ENCODE data around the gene BIVM.

The BIVM gene

DNA sequence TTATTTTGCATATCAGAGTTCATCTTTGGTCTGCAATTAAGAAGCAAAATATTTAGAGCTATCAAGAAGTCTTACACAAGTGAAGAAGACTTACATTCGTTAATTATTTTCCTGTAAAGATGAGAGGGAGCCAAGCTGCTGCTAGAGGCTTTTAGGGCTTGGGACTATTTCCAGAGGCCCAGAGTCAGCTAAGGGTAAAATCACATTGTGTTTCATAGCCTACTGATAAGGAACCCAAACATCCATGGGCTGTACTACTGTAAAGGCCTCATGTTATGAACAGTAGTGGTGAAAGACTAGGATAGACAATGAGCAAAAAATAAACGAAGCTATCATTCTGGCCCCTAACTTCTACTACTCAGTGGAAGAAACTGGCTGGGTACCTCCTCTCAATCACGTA is 14.4 kb upstream of the BIVM start:
- no peak for DNase-seq (ENCODE audit: low read depth, low spot score)

- no peak for DNase-seq (ENCODE audit: low read depth, low spot score)
Measured at GRCh38 chr13:102788683-102789082, 10.2 kb upstream of the BIVM start.

GRCh38 chr13:102792396-102792795 is 6.5 kb upstream of the BIVM start:
- no peak for DNase-seq (ENCODE audit: low read depth, low spot score)

DNA sequence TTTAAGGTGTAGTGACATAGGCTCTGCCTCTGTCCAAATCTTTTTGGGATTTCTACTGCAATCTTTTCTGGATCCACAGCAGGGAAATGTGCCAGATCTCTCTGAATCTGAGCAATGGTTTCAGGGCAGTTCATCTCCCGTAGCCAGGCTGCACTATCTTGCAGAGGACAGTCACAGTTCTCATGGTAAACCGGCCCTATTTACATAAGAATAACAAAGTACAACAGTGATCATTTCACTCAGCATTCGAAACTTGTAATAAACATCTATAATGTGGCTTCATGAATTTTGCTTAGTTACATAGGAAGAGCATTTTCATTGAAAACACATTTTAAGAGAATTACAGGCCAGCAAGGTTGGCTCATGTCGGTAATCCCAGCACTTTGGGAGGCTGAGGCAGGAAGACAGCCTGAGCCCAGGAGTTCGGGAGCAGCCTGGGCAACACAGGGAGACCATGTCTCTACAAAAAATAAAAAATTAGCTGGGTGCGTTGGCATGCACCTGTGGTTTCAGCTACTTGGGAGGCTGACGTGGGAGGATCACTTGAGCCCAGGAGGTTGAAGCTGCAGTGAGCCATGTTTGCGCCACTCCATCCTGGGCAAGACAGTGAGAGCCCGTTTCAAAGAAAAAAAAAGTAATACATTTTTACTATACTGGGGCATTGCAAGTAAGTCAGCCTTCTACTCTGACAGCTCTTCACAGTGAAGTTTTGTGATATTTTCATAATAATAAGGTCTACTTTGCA is 5.1 kb upstream of the BIVM start:
- DNase-seq (ENCODE audit: low read depth, low spot score): no peak

DNA sequence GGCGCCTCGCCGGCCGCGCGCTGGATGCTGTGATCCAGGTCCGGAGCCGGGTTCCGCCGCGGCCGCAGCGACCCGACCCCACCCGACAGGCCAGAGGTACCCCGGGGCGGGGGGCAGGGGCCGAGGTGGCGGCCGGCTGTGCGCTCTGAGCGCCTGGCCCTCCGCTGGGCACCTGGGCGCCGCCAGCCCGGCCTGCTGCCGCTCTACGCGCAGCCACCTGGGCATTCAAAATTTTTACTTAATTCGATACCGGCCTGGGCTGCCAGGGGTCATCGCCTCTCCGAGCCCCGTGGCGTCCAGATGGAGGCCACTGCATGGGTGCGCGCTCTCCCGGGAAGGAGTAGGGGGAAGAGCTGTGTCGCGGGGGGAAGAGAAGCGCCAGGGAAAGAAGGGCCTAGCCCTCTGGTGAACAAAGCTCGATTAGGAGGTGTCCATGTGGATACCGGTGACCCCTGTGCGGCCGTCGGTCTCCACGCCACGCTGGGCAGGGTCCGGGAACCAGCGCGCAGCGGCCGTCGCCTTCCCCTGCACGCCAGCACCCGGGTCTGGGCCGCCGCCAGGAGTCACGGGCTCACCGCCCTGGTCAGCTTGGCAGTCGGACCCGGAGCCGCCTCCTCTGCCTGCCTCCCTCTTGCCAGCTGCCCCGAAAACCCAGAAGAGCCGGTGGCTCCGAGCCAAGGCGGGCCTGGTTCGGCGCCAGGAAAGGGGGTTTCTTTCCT is 666 bp downstream of the BIVM start:
- DNase-seq (ENCODE audit: low read depth, low spot score): no peak

DNA sequence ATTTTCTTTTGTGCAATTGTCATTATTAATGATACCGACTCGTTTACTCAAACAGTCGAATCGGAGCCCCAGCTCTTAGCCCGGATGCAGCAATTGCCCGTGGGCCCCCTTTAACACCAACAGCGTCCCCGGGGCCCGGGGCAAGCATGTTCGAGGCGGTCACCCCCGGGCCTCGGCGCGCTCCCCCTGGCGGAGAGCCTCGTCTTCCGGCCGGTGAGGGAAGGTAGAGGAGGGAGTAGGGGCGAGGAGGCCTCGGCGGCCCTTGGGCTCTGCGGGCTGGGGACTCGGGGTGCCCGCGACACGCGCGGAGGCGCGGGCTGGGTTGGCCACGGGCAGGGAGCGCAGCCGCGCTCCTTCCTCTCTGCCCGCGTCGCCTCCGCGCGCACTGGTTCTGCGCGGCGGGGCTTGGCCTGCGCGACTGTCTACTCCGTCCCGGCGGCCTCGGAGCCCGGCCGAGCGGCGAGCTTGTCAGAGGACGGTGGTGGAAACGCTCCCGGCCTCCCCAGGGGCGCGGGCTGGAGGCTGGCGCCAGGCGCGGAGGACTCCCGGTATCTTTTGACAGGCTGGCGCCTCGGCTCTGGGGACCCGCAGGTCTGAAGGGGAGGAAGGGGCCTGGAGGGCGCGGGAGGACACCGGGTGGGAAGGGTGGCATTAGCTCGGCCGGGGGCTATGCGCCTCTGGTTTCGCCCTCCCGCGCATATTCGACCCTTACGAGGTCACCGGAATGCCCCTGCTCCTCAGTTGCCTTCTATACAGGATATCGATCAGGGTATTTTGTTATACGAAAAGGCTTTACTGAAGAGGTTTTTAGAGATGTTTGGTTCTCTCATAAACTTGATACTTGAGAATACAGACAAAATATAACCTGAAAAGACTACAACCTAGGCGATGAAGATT is 1.5 kb downstream of the BIVM start:
- peak; percentile 84 for DNase-seq (ENCODE audit: low read depth, low spot score)

GRCh38 chr13:102805680-102806079 is 6.8 kb downstream of the BIVM start:
- DNase-seq (ENCODE audit: low read depth, low spot score): no peak

DNA sequence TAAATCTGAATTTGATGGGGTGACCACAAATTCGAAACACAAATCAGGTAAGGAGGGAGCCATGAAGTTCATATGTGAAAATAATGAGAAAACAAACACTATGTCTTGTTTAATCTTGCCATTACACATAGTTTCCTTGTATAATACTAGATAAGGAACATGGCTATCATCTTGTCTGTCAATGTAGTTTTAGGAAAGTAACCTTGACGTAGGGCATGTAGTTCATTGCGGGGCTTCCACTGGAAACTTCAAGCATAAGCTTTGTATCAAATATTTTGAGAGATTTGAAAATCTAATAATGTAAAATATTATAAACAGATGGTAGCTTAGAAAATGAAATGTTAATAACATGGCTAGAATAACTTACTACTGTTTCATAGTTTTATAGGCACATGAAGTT is 8.8 kb downstream of the BIVM start:
- DNase-seq (ENCODE audit: low read depth, low spot score): no peak

GRCh38 chr13:102812611-102813287 is 13.8 kb downstream of the BIVM start:
- peak; percentile 14 for DNase-seq (ENCODE audit: low read depth, low spot score)

DNA sequence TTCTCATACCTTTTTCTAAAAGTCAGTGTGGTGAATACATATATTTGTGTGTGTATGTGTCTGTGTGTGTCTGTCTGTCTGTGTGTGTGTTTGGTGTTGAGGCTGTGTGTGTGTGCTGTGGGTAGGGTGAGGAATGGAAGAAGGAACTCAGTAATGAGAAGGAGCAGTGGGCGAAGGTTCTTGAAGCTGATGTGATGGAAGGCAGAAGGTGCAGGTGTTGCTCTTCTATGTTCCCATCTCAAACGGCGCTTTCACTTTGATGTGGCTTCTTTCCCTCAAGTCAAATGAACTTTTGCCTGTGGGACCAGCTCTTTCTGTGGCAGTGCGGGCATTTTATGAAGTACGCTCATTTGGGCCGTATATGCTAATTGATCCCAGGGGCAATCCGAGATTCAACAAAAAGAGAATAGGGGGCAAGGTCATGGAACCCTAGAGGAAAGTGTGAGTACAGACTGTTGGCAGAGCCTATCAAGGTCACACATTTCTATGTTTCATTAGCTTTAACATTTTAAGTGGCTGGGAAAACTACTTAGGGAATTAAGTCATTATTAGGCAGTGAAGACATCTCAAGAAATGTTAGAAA is 15.2 kb downstream of the BIVM start:
- DNase-seq (ENCODE audit: low read depth, low spot score): no peak

GRCh38 chr13:102814793-102815192 is 15.9 kb downstream of the BIVM start:
- no peak for DNase-seq (ENCODE audit: low read depth, low spot score)

DNA sequence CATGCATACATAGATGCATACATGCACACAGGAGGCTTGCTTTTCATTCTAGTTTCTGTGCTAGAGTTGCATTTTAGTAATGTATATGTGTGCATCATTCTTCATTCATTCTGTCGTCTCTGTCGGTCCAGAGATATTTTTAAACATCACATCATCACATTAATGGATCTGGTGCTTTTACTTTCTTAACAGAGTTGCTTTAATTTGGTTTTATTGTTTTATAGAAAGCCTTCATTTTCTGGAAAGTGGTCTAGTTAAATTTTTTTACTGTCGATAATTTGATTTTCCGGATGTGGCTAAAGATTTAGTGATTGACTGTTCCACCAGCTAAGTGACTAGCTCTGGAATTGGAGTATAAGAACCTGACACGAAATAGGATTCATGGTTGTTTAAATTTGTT is 16.9 kb downstream of the BIVM start:
- no peak for DNase-seq (ENCODE audit: low read depth, low spot score)

DNA sequence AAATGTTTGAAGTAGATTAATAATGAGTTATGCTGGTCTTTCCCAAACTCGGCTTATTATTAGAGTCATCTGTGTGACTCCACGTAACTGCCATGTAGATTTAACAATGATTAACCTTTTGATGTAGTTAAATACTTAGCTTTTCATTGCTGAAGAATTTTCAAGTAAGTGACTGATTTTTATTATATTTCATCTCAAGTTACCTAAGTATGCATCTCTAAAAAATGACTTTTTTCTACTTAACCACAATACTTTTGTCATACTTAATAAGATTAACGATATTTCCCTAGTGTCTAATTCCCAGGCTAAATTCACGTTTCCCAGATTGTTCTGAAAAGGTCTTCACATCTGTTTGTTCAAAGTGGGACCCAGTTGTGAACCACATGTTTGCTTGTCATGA is 17.8 kb downstream of the BIVM start:
- DNase-seq (ENCODE audit: low read depth, low spot score): no peak

DNA sequence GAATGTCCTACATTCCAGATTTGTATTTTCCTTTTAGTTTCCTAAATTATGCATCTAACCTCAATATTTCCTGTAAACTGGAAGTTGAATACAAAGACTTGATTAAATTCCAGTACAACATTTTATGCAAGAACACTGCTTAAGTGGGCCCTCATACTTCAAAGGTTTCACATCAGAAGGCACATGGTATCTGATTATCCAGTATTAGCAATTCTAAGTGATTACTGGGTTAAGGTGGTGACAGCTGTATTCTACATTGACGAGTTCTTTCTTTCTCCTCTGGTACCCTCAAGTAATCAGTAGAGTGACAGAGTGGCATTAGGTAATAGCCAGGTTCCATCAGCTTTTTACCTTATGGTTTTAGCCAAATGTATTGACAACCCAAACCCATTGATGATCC is 18.3 kb downstream of the BIVM start:
- no peak for DNase-seq (ENCODE audit: low read depth, low spot score)

DNA sequence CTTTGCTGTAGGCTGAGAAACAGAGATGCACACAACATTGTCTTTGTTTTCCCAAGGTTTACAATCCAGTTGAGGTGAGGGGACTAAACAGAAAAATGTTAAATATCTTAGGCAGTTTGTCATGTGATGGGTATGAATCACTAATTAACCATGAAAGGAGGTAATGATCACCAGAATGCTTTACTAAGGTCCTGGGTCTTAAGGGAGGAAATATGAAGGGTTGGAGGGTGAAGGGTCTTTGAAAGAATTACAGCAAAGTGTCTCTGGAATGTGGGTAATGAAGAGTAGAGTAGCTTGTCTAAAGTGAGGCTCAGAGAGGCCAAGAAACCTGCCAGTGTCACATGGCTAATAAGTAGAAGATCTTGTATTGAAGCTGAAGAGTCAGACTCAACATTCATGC is 19.0 kb downstream of the BIVM start:
- DNase-seq (ENCODE audit: low read depth, low spot score): no peak

- no peak for DNase-seq (ENCODE audit: low read depth, low spot score)
Measured at GRCh38 chr13:102825400-102825799, 26.5 kb downstream of the BIVM start.

- DNase-seq (ENCODE audit: low read depth, low spot score): no peak
Measured at GRCh38 chr13:102825921-102826706, 27.2 kb downstream of the BIVM start.

GRCh38 chr13:102830646-102831045 is 31.7 kb downstream of the BIVM start:
- DNase-seq (ENCODE audit: low read depth, low spot score): no peak

GRCh38 chr13:102836471-102836870 is 37.6 kb downstream of the BIVM start:
- no peak for DNase-seq (ENCODE audit: low read depth, low spot score)

DNA sequence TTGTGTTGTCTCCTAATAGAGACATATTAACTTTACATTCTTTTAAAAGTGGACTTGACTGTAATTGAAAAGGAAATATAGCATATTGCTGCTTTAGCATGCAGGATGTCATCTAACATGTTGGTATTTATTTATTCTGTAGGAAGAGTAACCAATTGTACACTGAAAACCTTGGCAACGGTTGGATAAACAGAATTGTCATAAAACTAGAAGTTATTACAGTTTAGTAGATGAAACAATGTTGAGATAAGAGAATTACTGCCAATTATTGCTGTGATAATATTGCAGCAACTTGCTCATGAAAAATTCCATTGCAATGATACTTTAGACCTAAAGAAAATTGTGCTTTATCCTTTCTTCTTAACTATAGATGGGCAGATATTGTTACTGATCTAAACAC is 39.4 kb downstream of the BIVM start:
- no peak for DNase-seq (ENCODE audit: low read depth, low spot score)

- no peak for DNase-seq (ENCODE audit: low read depth, low spot score)
Measured at GRCh38 chr13:102838982-102839381, 40.1 kb downstream of the BIVM start.
